HCT116 (cell line): Measurements from ENCODE around the gene FPR2. TPM values are rescaled to one million over a fixed set of nuclear protein-coding genes. Genes with fewer than 3 reads are reported as not detected.

ENCODE experiments used
- ATAC-seq: fragments of 200-7000 bp; cut with Tn5 transposase; 2 replicates; pipeline ENCODE4 v1.9.1; 2020; ENCODE audit warnings: mild to moderate bottlenecking, moderate library complexity
- BruUV-seq: library from RNA; stranded (reverse); fragments of 400-500 nt; replicated peaks from 2 replicates; lab custom pipeline; 2021; lab: Mats Ljungman, UMichigan
- CTCF ChIA-PET: fragments of 300-600 bp; sonication (Branson Sonifier 250); formaldehyde crosslinking; loops from one replicate; lab custom pipeline; 2021; ENCODE audit warnings: antibody characterized with exemption; lab: Charles Lee
- POLR2A ChIA-PET: fragments of 300-600, 350-600 bp; sonication (Branson Sonifier 250); formaldehyde crosslinking; loops from one replicate; lab custom pipeline; 2021; ENCODE audit warnings: antibody characterized with exemption; lab: Charles Lee
- RAD21 ChIA-PET, 2 experiments: fragments of 300-600 bp; sonication (Branson Sonifier 250); formaldehyde crosslinking; loops; one replicate each; lab custom pipeline; 2023; ENCODE audit warnings: low total read pairs in 2 of 2; ENCODE audit not compliant: uncharacterized antibody in 2 of 2, unreplicated experiment in 2 of 2, low non-redundant PET in 1 of 2; lab: Charles Lee
- DNase-seq: peaks from one replicate; pipeline ENCODE4 v3.0.0-alpha.2; 2010; ENCODE audit warnings: low read depth, low spot score
- H2AFZ ChIP-seq: fragments of 200-600 bp; shearing (Covaris generic), sonication (generic); 2 replicates; pipeline ENCODE4 v1.6.1; 2017; ENCODE audit warnings: low read depth, mixed run types, mixed read lengths, antibody characterized with exemption, low read length; ENCODE audit not compliant: poor library complexity, severe bottlenecking
- H3K27ac ChIP-seq: 2 replicates; pipeline ENCODE4 v1.5.1; 2012; ENCODE audit warnings: low read depth, low read length
- H3K27me3 ChIP-seq: fragments of 200-600 bp; sonication (generic); 2 replicates; pipeline ENCODE4 v1.6.1; 2016; ENCODE audit warnings: mixed run types, low read length, mixed read lengths; ENCODE audit not compliant: insufficient read depth
- H3K36me3 ChIP-seq, 2 experiments: fragments of 200-500 bp in 1 of 2; fragments of 200-600 bp in 1 of 2; sonication (Bioruptor generic) in 1 of 2; sonication (generic) in 1 of 2; 2 replicates each; pipeline versions ENCODE4 v1.5.1 to v1.6.1; 2014 to 2016; ENCODE audit warnings: low read length in 2 of 2, inconsistent platforms in 1 of 2, mixed read lengths in 1 of 2, mixed run types in 1 of 2; ENCODE audit not compliant: insufficient read depth in 2 of 2, control insufficient read depth in 1 of 2
- H3K4me1 ChIP-seq, 2 experiments: fragments of 200-600 bp in 1 of 2; sonication (generic) in 1 of 2; 2 replicates each; pipeline versions ENCODE4 v1.5.1 to v1.6.1; 2012 to 2017; ENCODE audit warnings: low read length in 2 of 2, inconsistent platforms in 1 of 2, mild to moderate bottlenecking in 1 of 2, mixed read lengths in 1 of 2, mixed run types in 1 of 2, moderate library complexity in 1 of 2; ENCODE audit not compliant: insufficient read depth in 2 of 2, control insufficient read depth in 1 of 2
- H3K4me2 ChIP-seq: fragments of 200-600 bp; sonication (generic); 2 replicates; pipeline ENCODE4 v1.6.1; 2017; ENCODE audit warnings: mixed run types, low read length, mixed read lengths
- H3K4me3 ChIP-seq, 2 experiments: fragments of 200-600 bp in 1 of 2; sonication (generic) in 1 of 2; replicated peaks in 1 of 2; 2 replicates each; pipeline ENCODE4 v1.5.1; 2011 to 2016; ENCODE audit warnings: low read length in 2 of 2, control low read depth in 1 of 2, low read depth in 1 of 2, mild to moderate bottlenecking in 1 of 2, mixed read lengths in 1 of 2, mixed run types in 1 of 2
- H3K79me2 ChIP-seq: fragments of 200-600 bp; sonication (generic); 2 replicates; pipeline ENCODE4 v1.6.1; 2017; ENCODE audit warnings: mild to moderate bottlenecking, mixed run types, low read length, moderate library complexity, mixed read lengths; ENCODE audit not compliant: insufficient read depth
- H3K9ac ChIP-seq: fragments of 200-600 bp; sonication (generic); 2 replicates; pipeline ENCODE4 v1.6.1; 2016; ENCODE audit warnings: low read length, mixed read lengths
- H3K9me2 ChIP-seq: fragments of 200-600 bp; sonication (generic), shearing (Covaris generic); 2 replicates; pipeline ENCODE4 v1.6.1; 2017; ENCODE audit warnings: mixed run types, mild to moderate bottlenecking, moderate library complexity; ENCODE audit not compliant: insufficient read depth
- H3K9me3 ChIP-seq, 2 experiments: fragments of 200-500 bp in 1 of 2; fragments of 200-600 bp in 1 of 2; sonication (Bioruptor generic) in 1 of 2; sonication (generic) in 1 of 2; 2 replicates each; pipeline ENCODE4 v1.6.1; 2014 to 2017; ENCODE audit warnings: low read length in 2 of 2, mixed read lengths in 2 of 2, inconsistent platforms in 1 of 2, low read depth in 1 of 2, mild to moderate bottlenecking in 1 of 2, mixed run types in 1 of 2, moderate library complexity in 1 of 2; ENCODE audit not compliant: control insufficient read depth in 1 of 2, insufficient read depth in 1 of 2
- H4K20me1 ChIP-seq: fragments of 200-600 bp; sonication (generic), shearing (Covaris generic); 2 replicates; pipeline ENCODE4 v1.6.1; 2017; ENCODE audit warnings: mixed run types, mild to moderate bottlenecking, moderate library complexity; ENCODE audit not compliant: insufficient read depth
- CBX3 ChIP-seq: IDR thresholded peaks from 2 replicates; pipeline ENCODE4 v1.6.1; 2012; ENCODE audit warnings: low read depth
- CTCF ChIP-seq, 3 experiments: fragments of 200-600 bp in 1 of 3; sonication (generic) in 1 of 3; IDR thresholded peaks in 2 of 3; conservative IDR thresholded peaks in 1 of 3; 2 replicates each; pipeline ENCODE4 v1.5.1; 2012 to 2017; ENCODE audit warnings: low read depth in 2 of 3, low read length in 2 of 3, antibody characterized with exemption in 1 of 3, borderline replicate concordance in 1 of 3, control low read depth in 1 of 3, mild to moderate bottlenecking in 1 of 3, mixed read lengths in 1 of 3, mixed run types in 1 of 3, moderate library complexity in 1 of 3; ENCODE audit not compliant: insufficient read depth in 1 of 3
- ELF1 ChIP-seq: IDR thresholded peaks from 2 replicates; pipeline ENCODE4 v1.6.1; 2012; ENCODE audit warnings: low read depth, borderline replicate concordance
- EZH2 ChIP-seq: fragments of 200-600 bp; sonication (generic); IDR thresholded peaks from 2 replicates; pipeline ENCODE4 v1.6.1; 2017; ENCODE audit warnings: antibody characterized with exemption, mixed run types
- EZH2phosphoT487 ChIP-seq: fragments of 200-600 bp; IDR thresholded peaks from 2 replicates; pipeline ENCODE4 v1.6.1; 2018; ENCODE audit warnings: antibody characterized with exemption, borderline replicate concordance
- FOSL1 ChIP-seq: IDR thresholded peaks from 2 replicates; pipeline ENCODE4 v1.6.1; 2012; ENCODE audit warnings: low read depth
- JUND ChIP-seq: IDR thresholded peaks from 2 replicates; pipeline ENCODE4 v1.6.1; 2012
- REST ChIP-seq: IDR thresholded peaks from 2 replicates; pipeline ENCODE4 v1.6.1; 2012; ENCODE audit warnings: low read depth
- SRF ChIP-seq: IDR thresholded peaks from 2 replicates; pipeline ENCODE4 v1.6.1; 2012; ENCODE audit warnings: low read depth
- YY1 ChIP-seq: IDR thresholded peaks from 2 replicates; pipeline ENCODE4 v1.6.1; 2011; ENCODE audit warnings: low read length, low read depth, moderate library complexity, mild to moderate bottlenecking; ENCODE audit not compliant: insufficient replicate concordance; ENCODE audit errors: extremely low read depth
- ZBTB33 ChIP-seq: IDR thresholded peaks from 2 replicates; pipeline ENCODE4 v1.6.1; 2011; ENCODE audit warnings: mild to moderate bottlenecking, low read length, moderate library complexity; ENCODE audit not compliant: insufficient replicate concordance; ENCODE audit errors: extremely low read depth
- intact Hi-C: fragments of 100-400 bp; cut with micrococcal nuclease; formaldehyde crosslinking; loops from 2 replicates; pipeline ENCODE4 v1.10.0; 2022
- total RNA-seq: library from RNA; stranded (reverse); gene quantifications from one replicate; pipeline ENCODE4 v1.2.1, GENCODE V29; 2021; ENCODE audit not compliant: unreplicated experiment

The FPR2 gene
- total RNA-seq, 1 experiment from 2014 or later = not detected

- no peak overlapping the region for H2AFZ ChIP-seq
- H3K9me3 ChIP-seq = no peaks in the 10 kb centered on the region
- POLR2A ChIA-PET = no interaction called here
- TF ChIP-seq CBX3 (no peak), YY1 (no peak), EZH2phosphoT487 (no peak), SRF (no peak), CTCF (IDR thresholded peaks at IDR 0.05 in 2 of 3, conservative IDR thresholded peaks at IDR 0.05 in 1 of 3; ENCODE audit: borderline replicate concordance in 1 of 3, insufficient read depth in 1 of 3, low read depth in 2 of 3, low read length in 2 of 3) (no peak), ELF1 (no peak), FOSL1 (no peak), JUND (no peak), ZBTB33 (no peak), REST (no peak), EZH2 (no peak)
- H3K27me3 ChIP-seq = no peaks in the 10 kb centered on the region
- CTCF ChIA-PET = interaction anchor here (1.7 kb wide), 1 partner anchor 119 kb away, joined by 7 read pairs; no protein-coding TSS in a partner anchor
- DNase-seq (no peak), ATAC-seq (no peak)
- H3K9ac ChIP-seq = no peak overlapping the region
- no peaks in the 10 kb centered on the region for H3K36me3 ChIP-seq
- no peaks in the 10 kb centered on the region for H4K20me1 ChIP-seq
- H3K4me3 ChIP-seq = no peak overlapping the region
- no peaks in the 10 kb centered on the region for H3K79me2 ChIP-seq
- H3K9me2 ChIP-seq = no peaks in the 10 kb centered on the region
- intact Hi-C loops = loop anchor here (10.0 kb wide), 1 partner anchor 455 kb away; no protein-coding TSS in a partner anchor
- RAD21 ChIA-PET = no interaction called here
- no peak overlapping the region for H3K27ac ChIP-seq
- BruUV-seq = no TSS peak
- peaks cover 0 to 4% of the 10 kb centered on the region in 2 experiments; a peak in 1 of 4 replicates for H3K4me1 ChIP-seq
- no peak overlapping the region for H3K4me2 ChIP-seq
Measured at GRCh38 chr19:51780270-51780669, 19.3 kb downstream of the FPR2 start.
